Rectal smooth muscle tissue (tissue), 1 donor: ENCODE measurements around the gene LIMS2.
A peak's percentile ranks its signal among the peaks of the same experiment; 100 is the strongest.

Experiments used
- H3K27ac ChIP-seq: one replicate; pipeline ENCODE4 v1.7.0; 2013; ENCODE audit warnings: low read depth, low read length, inconsistent platforms
- H3K27me3 ChIP-seq: one replicate; pipeline ENCODE4 v1.7.0; 2013; ENCODE audit warnings: low read length; ENCODE audit not compliant: control insufficient read depth, insufficient read depth
- H3K36me3 ChIP-seq: one replicate; pipeline ENCODE4 v1.7.0; 2013; ENCODE audit warnings: low read length; ENCODE audit not compliant: control insufficient read depth, insufficient read depth
- H3K4me1 ChIP-seq: one replicate; pipeline ENCODE4 v1.7.0; 2013; ENCODE audit warnings: low read length; ENCODE audit not compliant: control insufficient read depth, insufficient read depth
- H3K4me3 ChIP-seq: one replicate; pipeline ENCODE4 v1.7.0; 2013; ENCODE audit warnings: low read length
- H3K9ac ChIP-seq: one replicate; pipeline ENCODE4 v1.7.0; 2013; ENCODE audit warnings: low read length

Gene LIMS2

DNA sequence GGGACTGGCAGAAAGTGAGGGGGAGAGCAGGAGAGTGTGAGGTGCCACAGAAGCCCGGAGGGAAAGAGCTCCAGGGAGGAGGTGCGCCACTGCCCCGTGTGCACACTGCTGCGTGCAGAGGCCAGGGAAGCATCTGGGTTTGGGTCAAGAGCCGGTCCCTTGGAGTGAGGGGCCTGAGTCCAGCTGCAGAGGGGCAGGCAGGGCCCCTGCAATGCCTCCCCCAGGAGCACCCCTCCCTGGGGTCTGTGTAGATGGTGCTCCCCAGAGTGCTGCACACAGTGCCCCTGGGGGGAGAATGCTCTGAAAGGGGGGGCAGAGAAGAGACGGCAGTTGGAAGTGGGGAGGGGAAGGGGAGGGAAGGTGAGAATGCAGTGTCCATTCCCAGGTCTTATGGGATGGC, 3.7 kb upstream of the LIMS2 start:
- H3K9ac ChIP-seq: no peak overlapping the region
- no peak overlapping the region for H3K4me3 ChIP-seq
- H3K27me3 ChIP-seq: no peaks in the 10 kb centered on the region
- H3K36me3 ChIP-seq: no peaks in the 10 kb centered on the region
- no peak overlapping the region for H3K27ac ChIP-seq
- peaks cover 32% of the 10 kb centered on the region for H3K4me1 ChIP-seq

DNA sequence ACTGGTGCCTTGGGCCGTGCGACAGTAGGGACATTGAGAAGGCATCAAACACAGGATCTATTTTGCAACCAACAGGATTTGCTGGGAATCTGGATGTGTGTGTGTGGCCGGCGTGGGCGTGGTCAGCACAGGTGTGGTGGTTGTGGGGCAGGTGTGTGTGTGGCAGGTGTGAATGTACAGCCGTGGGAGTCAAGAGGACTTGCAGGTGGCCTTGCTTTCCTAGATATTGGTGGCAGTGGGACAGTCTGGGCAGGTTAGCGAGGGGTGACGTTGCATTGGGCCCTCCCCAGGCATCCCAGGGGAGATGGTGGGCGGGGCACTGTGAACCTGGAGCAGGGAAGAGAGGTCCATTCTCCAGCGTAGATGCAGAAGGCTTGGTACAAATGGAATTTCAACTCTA, 3.2 kb upstream of the LIMS2 start:
- no peaks in the 10 kb centered on the region for H3K36me3 ChIP-seq
- H3K4me1 ChIP-seq: peaks cover 29% of the 10 kb centered on the region
- H3K27me3 ChIP-seq: no peaks in the 10 kb centered on the region
- no peak overlapping the region for H3K4me3 ChIP-seq
- no peak overlapping the region for H3K27ac ChIP-seq
- H3K9ac ChIP-seq: no peak overlapping the region

DNA sequence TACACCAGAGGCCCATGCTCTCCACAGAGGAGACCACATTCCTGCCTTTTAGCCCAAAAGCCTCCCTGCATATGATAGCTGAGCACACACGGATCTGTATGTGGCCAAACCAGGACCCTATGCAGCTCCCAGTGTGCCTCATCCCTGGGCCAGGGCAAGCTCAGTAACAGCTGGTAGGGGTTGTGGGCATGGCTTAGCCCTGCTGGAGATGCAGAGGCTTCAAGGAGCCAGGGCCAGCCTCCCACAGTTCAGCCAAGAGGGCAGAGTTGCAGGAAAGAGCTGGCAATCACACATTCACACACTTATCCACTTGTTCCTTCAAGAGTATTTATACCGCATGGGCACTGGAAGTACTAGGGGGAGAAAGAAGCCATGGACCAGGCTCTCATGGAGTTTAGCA, 1.6 kb upstream of the LIMS2 start:
- Histone ChIP-seq H3K27me3 (no peaks in the 10 kb centered on the region), H3K4me3 (no peak overlapping the region), H3K4me1 (peaks cover 24% of the 10 kb centered on the region), H3K9ac (no peak overlapping the region), H3K27ac (peak overlapping the region; percentile 80), H3K36me3 (peaks cover 1% of the 10 kb centered on the region)

DNA sequence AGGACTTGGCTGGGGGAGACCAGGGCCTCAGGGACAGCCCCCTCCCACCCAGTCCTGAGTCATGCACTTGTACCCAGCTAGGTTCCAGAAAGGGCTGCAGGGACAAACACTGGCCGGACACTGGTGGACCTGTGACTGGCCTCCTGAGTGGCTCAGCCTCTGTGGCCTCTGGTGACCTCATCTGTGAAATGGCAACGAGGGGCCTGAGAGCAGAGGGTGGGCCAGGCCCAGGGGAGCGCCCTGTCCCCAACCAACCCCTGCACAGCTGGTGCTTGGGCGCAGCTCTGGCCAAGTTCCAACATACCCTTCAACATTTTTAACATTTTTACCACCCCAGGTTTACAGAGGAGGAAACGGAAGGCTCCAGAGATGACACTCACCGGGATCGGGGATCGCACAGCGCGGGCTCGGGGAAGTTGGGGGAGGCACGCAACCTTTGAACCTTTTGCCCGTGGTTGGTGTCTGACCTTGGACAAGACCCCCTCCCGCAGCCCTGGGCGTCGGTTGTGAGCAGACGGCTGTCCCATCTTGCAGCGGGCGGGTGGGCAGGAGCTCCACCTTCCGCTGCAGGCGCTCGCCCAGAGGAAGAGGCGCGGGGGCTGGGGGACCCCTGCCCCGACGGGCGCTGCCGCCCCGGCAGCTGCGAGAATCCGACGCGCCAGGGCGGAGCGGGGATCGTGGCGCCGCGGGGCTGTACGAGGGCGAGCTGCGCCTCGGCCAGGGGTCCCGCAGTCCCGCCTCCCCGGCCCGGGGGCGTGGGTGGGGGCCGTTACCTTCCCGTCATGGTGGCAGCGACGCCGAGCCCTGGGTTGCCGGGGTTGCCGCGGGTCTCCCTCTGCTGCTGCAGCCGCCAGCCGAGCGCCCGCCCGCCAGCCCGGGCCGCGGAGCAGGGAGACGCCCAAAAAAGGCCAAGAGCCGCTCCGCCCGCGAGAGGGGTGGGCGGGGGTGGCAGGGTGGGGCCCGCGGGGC, 805 bp downstream of the LIMS2 start:
- H3K4me1 ChIP-seq: peaks cover 27% of the 10 kb centered on the region

DNA sequence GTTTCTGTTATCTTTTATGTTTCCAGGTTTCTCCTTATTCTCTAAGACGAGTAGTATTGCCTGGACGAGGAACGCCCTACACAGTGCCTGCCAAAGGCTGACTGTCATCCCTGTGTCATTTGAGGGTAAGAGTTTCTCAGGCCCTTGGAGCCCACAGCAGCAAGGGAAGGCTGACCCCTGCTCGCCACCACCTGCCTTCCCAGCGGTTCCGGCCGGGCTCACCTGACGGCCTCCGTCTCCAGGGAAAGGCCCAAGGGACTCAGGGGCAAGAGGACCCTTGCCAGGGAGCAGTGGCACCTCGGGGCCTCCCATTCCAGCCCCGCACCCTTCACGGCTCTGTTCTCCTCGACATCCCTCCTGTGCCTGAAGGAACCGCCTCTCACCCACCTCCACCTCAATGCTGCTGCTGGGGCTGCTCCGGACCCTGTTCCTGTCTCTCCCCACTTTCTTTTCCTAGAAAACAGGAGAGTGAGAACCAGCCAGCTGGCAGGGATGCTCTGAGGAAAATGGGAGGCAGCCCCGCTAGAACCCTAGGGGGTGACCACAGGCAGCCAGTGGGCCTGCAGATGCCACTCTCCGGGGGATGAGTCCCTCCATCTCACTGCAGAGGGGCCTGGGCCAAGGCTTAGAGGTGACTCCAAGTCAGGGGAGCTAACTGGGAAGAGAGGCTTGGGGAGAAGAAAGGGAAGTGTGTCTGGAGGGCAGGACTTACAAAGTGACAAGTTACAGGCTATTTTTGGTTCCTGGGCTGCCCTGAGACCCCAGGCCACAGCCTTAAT, 1.9 kb downstream of the LIMS2 start:
- peak overlapping the region; percentile 83 for H3K4me3 ChIP-seq
- peak overlapping the region; percentile 49 for H3K9ac ChIP-seq
- peak overlapping the region; percentile 96 for H3K27ac ChIP-seq
- H3K27me3 ChIP-seq: no peaks in the 10 kb centered on the region
- peaks cover 3% of the 10 kb centered on the region for H3K36me3 ChIP-seq
- H3K4me1 ChIP-seq: peaks cover 27% of the 10 kb centered on the region

More for the DNA sequence above, 805 bp downstream of the LIMS2 start:
- Histone ChIP-seq H3K36me3 (peaks cover 3% of the 10 kb centered on the region), H3K27ac (peak overlapping the region; percentile 96), H3K27me3 (no peaks in the 10 kb centered on the region), H3K9ac (peak overlapping the region; percentile 49), H3K4me3 (peak overlapping the region; percentile 83)

DNA sequence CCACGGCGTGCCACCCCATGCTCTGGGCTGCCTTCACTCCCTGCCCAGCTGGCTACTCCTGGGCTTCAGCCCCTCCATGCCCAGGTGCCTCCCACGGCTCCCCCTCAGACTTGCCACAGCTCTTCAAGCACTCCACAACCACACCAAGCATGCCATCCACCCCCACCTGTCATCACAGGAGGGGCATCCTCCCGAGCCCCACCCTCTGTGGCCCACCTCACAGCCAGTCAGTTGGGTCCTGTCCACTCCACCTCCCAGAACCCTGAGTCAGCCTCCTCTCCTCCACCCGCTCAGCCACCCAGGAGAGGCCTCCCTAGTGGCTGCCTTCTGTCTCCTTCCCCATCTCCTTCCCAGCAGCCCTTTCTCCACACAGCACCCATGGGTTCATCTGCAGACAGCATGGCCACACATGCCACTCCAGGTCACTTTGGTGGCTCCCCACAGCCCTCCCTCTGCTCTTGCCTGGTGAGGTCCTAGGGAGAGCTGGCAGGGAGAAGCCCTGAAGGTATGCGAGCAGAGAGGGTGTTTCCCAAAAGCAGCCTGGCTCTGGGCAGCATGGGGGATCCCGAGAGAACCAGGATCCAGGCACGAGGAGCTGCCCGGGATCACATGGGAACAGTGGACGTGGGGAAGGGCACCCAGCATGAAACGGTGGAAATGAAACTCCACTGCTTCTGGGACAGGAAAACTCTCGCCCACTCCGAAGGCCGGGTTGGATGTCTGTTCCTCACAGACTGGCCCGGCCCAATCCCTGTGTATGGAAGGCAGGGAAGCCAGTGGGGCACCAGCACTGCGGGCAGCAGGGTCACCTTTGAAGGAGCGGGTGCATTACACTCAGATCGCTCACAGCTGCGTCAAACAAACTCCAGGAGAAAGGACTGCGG, 2.7 kb downstream of the LIMS2 start:
- H3K27me3 ChIP-seq: no peaks in the 10 kb centered on the region
- H3K27ac ChIP-seq: peak overlapping the region; percentile 96
- H3K4me1 ChIP-seq: peaks cover 27% of the 10 kb centered on the region
- H3K4me3 ChIP-seq: peak overlapping the region; percentile 83
- H3K9ac ChIP-seq: peak overlapping the region; percentile 24
- peaks cover 3% of the 10 kb centered on the region for H3K36me3 ChIP-seq

DNA sequence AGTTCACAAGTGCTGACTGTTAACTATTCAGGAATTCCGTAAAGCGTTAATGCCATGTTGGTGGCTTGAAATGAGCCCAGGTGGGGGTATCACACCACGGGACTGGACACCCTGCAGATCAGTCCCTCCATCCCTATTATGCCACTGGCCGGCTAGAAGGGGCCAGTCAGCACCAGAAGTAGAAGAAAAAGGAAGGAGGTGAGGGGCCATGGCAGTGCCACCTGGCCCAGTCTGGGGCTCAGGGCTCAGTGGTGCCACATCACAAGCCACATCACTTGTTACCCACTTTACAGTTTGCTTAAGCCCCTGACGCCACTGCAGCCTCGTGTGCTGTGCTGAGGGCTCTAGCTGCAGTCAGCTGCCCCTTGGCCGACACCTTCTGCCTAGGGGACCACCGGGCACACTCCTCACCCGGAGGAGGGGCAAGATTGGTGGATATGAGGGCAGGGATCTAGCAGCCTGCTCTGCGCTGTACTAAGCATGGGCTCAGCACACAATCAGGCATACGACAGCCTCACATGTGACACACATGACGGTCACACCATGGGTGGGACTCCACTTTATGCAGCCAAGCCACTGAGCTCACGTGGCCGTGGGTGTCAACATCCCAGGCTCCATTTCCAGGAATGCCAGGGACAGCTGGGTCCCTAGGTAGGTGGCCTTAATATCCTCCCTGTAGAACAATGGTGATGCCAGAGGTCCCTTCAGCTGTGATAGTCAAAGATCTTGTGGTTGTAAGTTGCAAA, 3.6 kb downstream of the LIMS2 start:
- Histone ChIP-seq H3K4me1 (peaks cover 28% of the 10 kb centered on the region), H3K27me3 (no peaks in the 10 kb centered on the region), H3K36me3 (peaks cover 3% of the 10 kb centered on the region), H3K27ac (peak overlapping the region; percentile 96), H3K4me3 (peak overlapping the region; percentile 83), H3K9ac (peak overlapping the region; percentile 24)

DNA sequence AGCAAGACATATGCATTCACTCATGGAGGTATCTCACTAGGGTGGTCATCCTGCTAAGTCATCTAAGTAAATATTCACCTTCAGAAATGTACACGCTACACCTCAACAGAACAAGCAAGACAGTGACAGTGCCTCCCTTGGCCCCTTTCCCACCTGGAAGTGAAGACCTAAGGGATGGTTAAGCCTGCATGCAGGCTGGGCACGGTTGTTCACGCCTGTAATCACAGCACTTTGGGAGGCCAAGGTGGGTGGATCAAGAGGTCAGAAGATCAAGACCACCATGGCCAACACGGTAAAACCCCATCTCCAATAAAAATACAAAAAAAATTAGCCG, 4.4 kb downstream of the LIMS2 start:
- Histone ChIP-seq H3K36me3 (peaks cover 3% of the 10 kb centered on the region), H3K4me3 (peak overlapping the region; percentile 0), H3K9ac (no peak overlapping the region), H3K27ac (peak overlapping the region; percentile 44), H3K27me3 (no peaks in the 10 kb centered on the region), H3K4me1 (peaks cover 32% of the 10 kb centered on the region)

DNA sequence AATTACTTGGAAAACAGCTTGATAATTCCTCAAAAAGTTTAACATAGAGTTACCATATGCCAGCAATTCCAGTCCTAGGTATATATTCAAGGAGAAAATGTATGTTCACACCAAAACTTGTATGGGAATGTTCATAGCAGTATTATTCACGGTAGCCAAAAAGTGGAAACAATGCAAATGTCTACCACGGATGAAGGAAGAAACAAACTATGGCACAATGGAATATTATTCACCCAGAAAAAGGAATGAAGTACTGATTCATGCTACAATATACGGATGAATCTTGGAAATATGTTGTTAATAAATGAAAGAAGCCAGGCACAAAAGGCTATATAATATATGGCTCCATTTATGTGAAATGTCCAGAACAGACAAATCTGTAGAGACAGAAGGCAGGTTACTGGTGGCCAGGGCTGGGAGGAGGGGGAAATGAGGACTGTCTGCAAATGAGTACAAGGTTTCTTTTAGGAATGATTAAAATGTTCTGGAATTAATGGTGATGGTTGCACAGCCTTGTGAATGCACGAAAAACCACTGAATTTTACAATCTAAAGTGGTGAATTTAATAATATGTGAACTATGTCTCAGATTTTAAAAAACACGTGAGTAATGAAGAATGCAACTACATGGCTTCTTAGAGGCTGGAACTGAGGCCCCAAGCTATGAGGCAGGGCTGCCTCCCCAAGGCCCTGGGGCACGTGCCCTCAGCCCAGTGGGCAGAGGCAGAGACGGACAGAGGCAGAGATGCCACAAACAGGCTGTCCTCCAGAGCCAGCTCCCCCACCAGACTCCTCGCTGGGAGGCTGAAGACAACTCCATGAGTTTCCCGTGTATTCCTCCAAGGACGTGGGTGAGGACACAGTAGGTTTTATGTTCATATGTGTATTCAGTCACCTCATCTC, 5.0 kb downstream of the LIMS2 start:
- H3K27me3 ChIP-seq: no peaks in the 10 kb centered on the region
- peak overlapping the region; percentile 0 for H3K4me3 ChIP-seq
- peak overlapping the region; percentile 54 for H3K27ac ChIP-seq
- H3K9ac ChIP-seq: no peak overlapping the region
- H3K36me3 ChIP-seq: peaks cover 3% of the 10 kb centered on the region
- H3K4me1 ChIP-seq: peaks cover 36% of the 10 kb centered on the region

DNA sequence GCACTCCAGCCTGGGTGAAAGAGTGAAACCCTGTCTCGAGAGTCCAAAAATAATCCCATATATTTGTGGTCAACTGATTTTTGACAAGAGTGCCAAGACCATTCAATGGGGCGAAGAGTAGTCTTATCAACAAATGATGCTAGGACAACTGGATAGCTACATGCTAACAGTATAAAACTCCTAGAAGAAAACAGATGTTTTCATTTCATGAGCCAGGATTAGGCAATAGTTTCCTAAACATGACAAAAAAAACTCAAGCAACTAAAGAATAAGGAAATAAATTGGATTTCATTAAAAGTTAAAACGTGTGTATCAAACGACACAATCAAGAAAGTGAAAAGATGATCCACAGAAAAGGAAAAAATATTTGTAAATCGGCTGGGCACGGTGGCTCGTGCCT, 6.3 kb downstream of the LIMS2 start:
- Histone ChIP-seq H3K4me3 (no peak overlapping the region), H3K4me1 (peaks cover 44% of the 10 kb centered on the region), H3K36me3 (peaks cover 3% of the 10 kb centered on the region), H3K27ac (peak overlapping the region; percentile 48), H3K9ac (no peak overlapping the region), H3K27me3 (no peaks in the 10 kb centered on the region)
